Astrocyte (in vitro differentiated cells and primary cell): ENCODE data around the gene TCEANC. TPM values are rescaled to one million over a fixed set of nuclear protein-coding genes. Genes with fewer than 3 reads are reported as not detected.
A peak's percentile ranks its signal among the peaks of the same experiment; 100 is the strongest.

ENCODE experiments used
- DNase-seq: peaks from one replicate; pipeline ENCODE4 v3.0.0-alpha.2; 2010; ENCODE audit warnings: low read depth
- FAIRE-seq: peaks from 2 replicates; lab custom pipeline; 2011; peaks lifted over from hg19 to GRCh38; lab: Jason Lieb, UNC
- H2AFZ ChIP-seq: 2 replicates; pipeline ENCODE4 v1.6.0; 2012; ENCODE audit warnings: low read depth, low read length, inconsistent platforms
- H3K27ac ChIP-seq: 2 replicates; pipeline ENCODE4 v1.5.1; 2011; ENCODE audit warnings: low read depth, low read length, inconsistent platforms
- H3K27me3 ChIP-seq: 2 replicates; pipeline ENCODE4 v1.6.0; 2011; ENCODE audit warnings: low read length, inconsistent platforms; ENCODE audit not compliant: insufficient read depth
- H3K36me3 ChIP-seq: 2 replicates; pipeline ENCODE4 v1.5.1; 2011; ENCODE audit warnings: low read length, inconsistent platforms; ENCODE audit not compliant: insufficient read depth
- H3K4me1 ChIP-seq: 2 replicates; pipeline ENCODE4 v1.5.1; 2011; ENCODE audit warnings: low read length, inconsistent platforms; ENCODE audit not compliant: insufficient read depth
- H3K4me2 ChIP-seq: 2 replicates; pipeline ENCODE4 v1.6.0; 2012; ENCODE audit warnings: low read length, inconsistent platforms
- H3K4me3 ChIP-seq: 2 replicates; pipeline ENCODE4 v1.5.1; 2011; ENCODE audit warnings: low read depth, mild to moderate bottlenecking, low read length, inconsistent platforms; ENCODE audit not compliant: insufficient read depth
- H3K79me2 ChIP-seq: 2 replicates; pipeline ENCODE4 v1.6.0; 2012; ENCODE audit warnings: mild to moderate bottlenecking, low read length, inconsistent platforms; ENCODE audit not compliant: insufficient read depth
- H3K9ac ChIP-seq: 2 replicates; pipeline ENCODE4 v1.6.0; 2012; ENCODE audit warnings: mild to moderate bottlenecking, low read length, inconsistent platforms
- H3K9me3 ChIP-seq: 2 replicates; pipeline ENCODE4 v1.5.1; 2012; ENCODE audit warnings: low read depth, mild to moderate bottlenecking, low read length, inconsistent platforms; ENCODE audit not compliant: insufficient read depth
- H4K20me1 ChIP-seq: 2 replicates; pipeline ENCODE4 v1.6.0; 2012; ENCODE audit warnings: low read length, inconsistent platforms; ENCODE audit not compliant: insufficient read depth
- H3K27ac Mint-ChIP-seq: one replicate; pipeline ENCODE4 v1.8.0; 2021; ENCODE audit warnings: mild to moderate bottlenecking, mixed read lengths; ENCODE audit not compliant: unreplicated experiment
- H3K27me3 Mint-ChIP-seq: one replicate; pipeline ENCODE4 v1.8.0; 2021; ENCODE audit warnings: low read depth, mixed read lengths; ENCODE audit not compliant: unreplicated experiment
- H3K36me3 Mint-ChIP-seq: one replicate; pipeline ENCODE4 v1.8.0; 2021; ENCODE audit warnings: low read depth, mixed read lengths; ENCODE audit not compliant: unreplicated experiment
- H3K4me1 Mint-ChIP-seq: one replicate; pipeline ENCODE4 v1.8.0; 2021; ENCODE audit warnings: low read depth, mixed read lengths; ENCODE audit not compliant: unreplicated experiment
- H3K4me3 Mint-ChIP-seq: one replicate; pipeline ENCODE4 v1.8.0; 2021; ENCODE audit warnings: mild to moderate bottlenecking, moderate library complexity, mixed read lengths; ENCODE audit not compliant: unreplicated experiment
- H3K9me3 Mint-ChIP-seq: one replicate; pipeline ENCODE4 v1.8.0; 2021; ENCODE audit warnings: mild to moderate bottlenecking, mixed read lengths; ENCODE audit not compliant: unreplicated experiment
- CTCF ChIP-seq: IDR thresholded peaks from 2 replicates; pipeline ENCODE4 v1.5.1; 2011; ENCODE audit warnings: low read depth, mild to moderate bottlenecking, inconsistent platforms, low read length, moderate library complexity; ENCODE audit not compliant: insufficient read depth
- EZH2 ChIP-seq: IDR thresholded peaks from 2 replicates; pipeline ENCODE4 v1.6.1; 2012; ENCODE audit warnings: mild to moderate bottlenecking, low read length, inconsistent platforms; ENCODE audit not compliant: insufficient read depth
- total RNA-seq: library from RNA; stranded (reverse); gene quantifications from 2 replicates; pipeline ENCODE4 v1.2.1, GENCODE V29; 2021

TCEANC gene
- total RNA-seq, 1 donor from 2014 or later: 1.0 TPM

GRCh38 chrX:13700380-13700779 lies 47.4 kb downstream of the TCEANC start:
- Mint-ChIP-seq H3K4me3 (no peak overlapping the region), H3K9me3 (no peaks in the 10 kb centered on the region), H3K36me3 (peaks cover 2% of the 10 kb centered on the region), H3K4me1 (peaks cover 15% of the 10 kb centered on the region), H3K27me3 (no peaks in the 10 kb centered on the region), H3K27ac (no peak overlapping the region)
- no peak for TF ChIP-seq CTCF
- TF ChIP-seq EZH2: no peak
- Histone ChIP-seq H3K79me2 (peaks cover 87% of the 10 kb centered on the region), H3K4me1 (peaks cover 8% of the 10 kb centered on the region), H3K27ac (no peak overlapping the region), H3K9ac (no peak overlapping the region), H3K9me3 (no peaks in the 10 kb centered on the region), H2AFZ (no peak overlapping the region), H3K27me3 (no peaks in the 10 kb centered on the region), H4K20me1 (peaks cover 42% of the 10 kb centered on the region), H3K4me2 (no peak overlapping the region), H3K36me3 (no peaks in the 10 kb centered on the region), H3K4me3 (no peak overlapping the region)
- DNase-seq (no peak), FAIRE-seq (peak; percentile 94)

GRCh38 chrX:13702111-13702789 lies 49.3 kb downstream of the TCEANC start:
- H3K27ac ChIP-seq: no peak overlapping the region
- H3K4me3 ChIP-seq: no peak overlapping the region
- H3K9ac ChIP-seq: no peak overlapping the region
- TF ChIP-seq EZH2: no peak
- Mint-ChIP-seq H3K4me3 (peak overlapping the region; percentile 50), H3K36me3 (peaks cover 2% of the 10 kb centered on the region), H3K4me1 (peaks cover 15% of the 10 kb centered on the region), H3K27ac (peak overlapping the region; percentile 75), H3K9me3 (no peaks in the 10 kb centered on the region), H3K27me3 (no peaks in the 10 kb centered on the region)
- no peaks in the 10 kb centered on the region for H3K9me3 ChIP-seq
- H4K20me1 ChIP-seq: peaks cover 36% of the 10 kb centered on the region
- no peak overlapping the region for H3K4me2 ChIP-seq
- H3K4me1 ChIP-seq: peaks cover 8% of the 10 kb centered on the region
- DNase-seq (no peak), FAIRE-seq (peak; percentile 59)
- no peaks in the 10 kb centered on the region for H3K36me3 ChIP-seq
- H2AFZ ChIP-seq: no peak overlapping the region
- peaks cover 80% of the 10 kb centered on the region for H3K79me2 ChIP-seq
- no peaks in the 10 kb centered on the region for H3K27me3 ChIP-seq

GRCh38 chrX:13703135-13703534 lies 50.2 kb downstream of the TCEANC start:
- no peak overlapping the region for H3K27ac ChIP-seq
- Mint-ChIP-seq H3K4me1 (peaks cover 15% of the 10 kb centered on the region), H3K9me3 (no peaks in the 10 kb centered on the region), H3K27me3 (no peaks in the 10 kb centered on the region), H3K27ac (no peak overlapping the region), H3K4me3 (no peak overlapping the region), H3K36me3 (peaks cover 2% of the 10 kb centered on the region)
- no peaks in the 10 kb centered on the region for H3K27me3 ChIP-seq
- peaks cover 8% of the 10 kb centered on the region for H3K4me1 ChIP-seq
- H3K4me3 ChIP-seq: no peak overlapping the region
- DNase-seq: no peak
- H2AFZ ChIP-seq: no peak overlapping the region
- TF ChIP-seq CTCF (no peak), EZH2 (no peak)
- FAIRE-seq: peak; percentile 9
- no peaks in the 10 kb centered on the region for H3K36me3 ChIP-seq
- peaks cover 72% of the 10 kb centered on the region for H3K79me2 ChIP-seq
- peaks cover 30% of the 10 kb centered on the region for H4K20me1 ChIP-seq
- no peak overlapping the region for H3K4me2 ChIP-seq
- no peak overlapping the region for H3K9ac ChIP-seq
- H3K9me3 ChIP-seq: no peaks in the 10 kb centered on the region
